Measurements from ENCODE around the gene IFRD2. TPM values are rescaled to one million over a fixed set of nuclear protein-coding genes. Genes with fewer than 3 reads are reported as not detected.
"Not testable (repeated sequence)": the region's sequence is repeated elsewhere in the genome, so short reads cannot be mapped to it uniquely, and the experiment has no call there.

Gene IFRD2
- total and polyA plus RNA-seq, 2 experiments from 2014 or later = 85.4 to 90.2 TPM

- no peaks in the 10 kb centered on the region for H3K4me1 ChIP-seq (ENCODE audit: insufficient read depth)
- DNase-seq = no peak
- H3K4me3 ChIP-seq = no peak overlapping the region
- no peak for TF ChIP-seq EZH2phosphoT487 (IDR thresholded peaks at IDR 0.05; ENCODE audit: insufficient read depth, low read depth)
- no peak for TF ChIP-seq EZH2 (IDR thresholded peaks at IDR 0.05; ENCODE audit: insufficient read depth, poor library complexity, severe bottlenecking)
- H3K27me3 ChIP-seq (replicated peaks; ENCODE audit: insufficient read depth) = no peaks in the 10 kb centered on the region
- H3K9ac ChIP-seq = no peak overlapping the region
- peaks cover 14% of the 10 kb centered on the region for H3K79me2 ChIP-seq (ENCODE audit: insufficient read depth)
- H4K20me1 ChIP-seq (ENCODE audit: insufficient read depth) = no peaks in the 10 kb centered on the region
- no peak overlapping the region for H3K4me2 ChIP-seq (ENCODE audit: unreplicated experiment)
- no peaks in the 10 kb centered on the region for H3K36me3 ChIP-seq (ENCODE audit: low read depth)
- in situ Hi-C loops (cut with MboI) = no loop called here
- peaks cover 14% of the 10 kb centered on the region; the same call in 1 of the 2 replicates for H3F3A ChIP-seq (ENCODE audit: insufficient read depth)
- H3K9me3 ChIP-seq (ENCODE audit: low read depth) = no peaks in the 10 kb centered on the region
- no peak overlapping the region for H2AFZ ChIP-seq
- H3K27ac ChIP-seq = no peak overlapping the region
- WGBS, 2 experiments (ENCODE audit: low coverage in 1 of 2, low lambda C conversion rate in 2 of 2, missing lambda C conversion rate in 2 of 2) = 43 to 49% methylated on average over 3 of the region's 3 CpGs
- no peaks in the 10 kb centered on the region for H3K9me2 ChIP-seq (ENCODE audit: insufficient read depth)
These were observed 22.1 kb upstream of the IFRD2 start for GRCh38 chr3:50314342-50314741.

GRCh38 chr3:50312041-50312440 is 19.8 kb upstream of the IFRD2 start:
- DNase-seq; in situ Hi-C loops (cut with MboI); H3K4me3 ChIP-seq; H3K9me2 ChIP-seq (ENCODE audit: insufficient read depth); H3K27ac ChIP-seq; H3K27me3 ChIP-seq (replicated peaks; ENCODE audit: insufficient read depth); H3K4me2 ChIP-seq (ENCODE audit: unreplicated experiment); H3K9ac ChIP-seq; H2AFZ ChIP-seq; H3K9me3 ChIP-seq (ENCODE audit: low read depth); H4K20me1 ChIP-seq (ENCODE audit: insufficient read depth); H3K4me1 ChIP-seq (ENCODE audit: insufficient read depth); H3K79me2 ChIP-seq (ENCODE audit: insufficient read depth); H3K36me3 ChIP-seq (ENCODE audit: low read depth): not testable (repeated sequence)
- H3F3A ChIP-seq (ENCODE audit: insufficient read depth) = peaks cover 14% of the 10 kb centered on the region; the same call in 1 of the 2 replicates
- 80 to 88% methylated on average over 8 to 25 of the region's 32 CpGs for WGBS, 2 experiments (ENCODE audit: low coverage in 1 of 2, low lambda C conversion rate in 2 of 2, missing lambda C conversion rate in 2 of 2)

- no peak for TF ChIP-seq EZH2 (IDR thresholded peaks at IDR 0.05; ENCODE audit: insufficient read depth, poor library complexity, severe bottlenecking)
- TF ChIP-seq EZH2phosphoT487 (IDR thresholded peaks at IDR 0.05; ENCODE audit: insufficient read depth, low read depth) = no peak
These were observed 12.4 kb upstream of the IFRD2 start for GRCh38 chr3:50304601-50305000.

GRCh38 chr3:50303013-50303815 is 11.0 kb upstream of the IFRD2 start, which contains the start of gene HYAL1:
Gene HYAL1 (minus strand): TSS chr3:50303574. CDS start chr3:50302956, 618 bp downstream.
- Histone ChIP-seq H3F3A (ENCODE audit: insufficient read depth) (peaks cover 11% of the 10 kb centered on the region), H2AFZ (no peak within 1 kb of the TSS), H4K20me1 (ENCODE audit: insufficient read depth) (no peaks in the 10 kb centered on the region), H3K4me1 (ENCODE audit: insufficient read depth) (peaks cover 11% of the 10 kb centered on the region), H3K9me2 (ENCODE audit: insufficient read depth) (no peaks in the 10 kb centered on the region), H3K27me3 (replicated peaks; ENCODE audit: insufficient read depth) (no peaks in the 10 kb centered on the region), H3K9ac (no peak within 1 kb of the TSS), H3K27ac (no peak within 1 kb of the TSS), H3K4me2 (ENCODE audit: unreplicated experiment) (no peak within 1 kb of the TSS), H3K79me2 (ENCODE audit: insufficient read depth) (no peaks in the 10 kb centered on the region), H3K9me3 (ENCODE audit: low read depth) (no peaks in the 10 kb centered on the region), H3K4me3 (no peak within 1 kb of the TSS), H3K36me3 (ENCODE audit: low read depth) (no peaks in the 10 kb centered on the region)
- DNase-seq = no peak
- TF ChIP-seq EZH2 (IDR thresholded peaks at IDR 0.05; ENCODE audit: insufficient read depth, poor library complexity, severe bottlenecking) (no peak), EZH2phosphoT487 (IDR thresholded peaks at IDR 0.05; ENCODE audit: insufficient read depth, low read depth) (no peak)
- WGBS, 2 experiments (ENCODE audit: low coverage in 1 of 2, low lambda C conversion rate in 2 of 2, missing lambda C conversion rate in 2 of 2) = 62 to 68% methylated on average over 13 to 14 of the region's 14 CpGs
- in situ Hi-C loops (cut with MboI) = no loop called here

More at GRCh38 chr3:50304601-50305000, 12.4 kb upstream of the IFRD2 start:
- Histone ChIP-seq H4K20me1 (ENCODE audit: insufficient read depth) (no peaks in the 10 kb centered on the region), H3K9me3 (ENCODE audit: low read depth) (no peaks in the 10 kb centered on the region), H3K36me3 (ENCODE audit: low read depth) (no peaks in the 10 kb centered on the region), H3K27ac (no peak overlapping the region), H3F3A (ENCODE audit: insufficient read depth) (peaks cover 11% of the 10 kb centered on the region), H3K4me2 (ENCODE audit: unreplicated experiment) (no peak overlapping the region), H3K27me3 (replicated peaks; ENCODE audit: insufficient read depth) (no peaks in the 10 kb centered on the region), H3K9me2 (ENCODE audit: insufficient read depth) (no peaks in the 10 kb centered on the region), H3K79me2 (ENCODE audit: insufficient read depth) (no peaks in the 10 kb centered on the region), H3K4me3 (no peak overlapping the region), H3K9ac (no peak overlapping the region), H2AFZ (no peak overlapping the region), H3K4me1 (ENCODE audit: insufficient read depth) (peaks cover 11% of the 10 kb centered on the region)
- in situ Hi-C loops (cut with MboI) = no loop called here
- peak; percentile 42 for DNase-seq
